ENCODE measurements around the gene SHISA6. TPM values are rescaled to one million over a fixed set of nuclear protein-coding genes. Genes with fewer than 3 reads are reported as not detected.

The SHISA6 gene
- not detected in 2 replicates for total RNA-seq (2014; rRNA removed; shearing (Covaris generic))

DNA sequence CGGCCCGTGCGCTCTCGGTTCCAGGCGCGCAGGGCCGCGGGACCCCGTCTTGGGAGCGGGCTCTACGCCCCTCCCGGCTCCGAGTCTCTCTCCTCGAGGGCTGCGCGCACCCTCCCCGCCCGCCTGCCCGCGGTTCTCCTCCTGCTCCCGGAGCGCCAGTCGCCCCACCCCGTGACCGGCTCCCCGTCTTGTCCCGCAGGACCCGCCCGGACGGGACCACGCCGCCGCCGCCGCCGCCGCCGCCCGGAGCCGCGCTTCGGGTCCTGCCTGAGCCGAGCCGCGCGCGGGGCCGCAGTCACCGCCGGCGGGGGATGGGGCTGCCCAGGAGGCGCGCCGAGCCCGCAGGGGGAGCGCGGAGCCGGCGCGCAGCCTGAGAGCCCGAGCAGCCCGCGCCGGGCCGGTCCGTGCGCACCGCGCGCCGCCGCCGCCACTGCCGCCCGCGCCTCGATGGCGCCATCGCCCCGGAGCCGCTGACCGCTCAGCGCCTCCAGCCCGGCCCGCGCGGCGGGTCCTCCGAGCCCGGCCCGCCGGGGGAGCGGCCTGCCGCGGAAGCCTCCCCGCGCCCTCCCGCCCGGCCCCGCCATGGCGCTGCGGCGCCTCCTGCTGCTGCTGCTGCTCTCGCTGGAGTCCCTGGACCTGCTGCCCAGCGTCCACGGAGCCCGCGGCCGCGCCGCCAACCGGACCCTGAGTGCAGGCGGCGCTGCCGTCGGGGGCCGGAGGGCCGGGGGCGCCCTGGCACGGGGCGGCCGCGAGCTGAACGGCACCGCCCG is at the start of gene SHISA6:
SHISA6 (plus strand) TSS at position 373 of the 770 bp plus-strand sequence.
- DNase-seq (ENCODE audit: low read depth) = no peak

DNA sequence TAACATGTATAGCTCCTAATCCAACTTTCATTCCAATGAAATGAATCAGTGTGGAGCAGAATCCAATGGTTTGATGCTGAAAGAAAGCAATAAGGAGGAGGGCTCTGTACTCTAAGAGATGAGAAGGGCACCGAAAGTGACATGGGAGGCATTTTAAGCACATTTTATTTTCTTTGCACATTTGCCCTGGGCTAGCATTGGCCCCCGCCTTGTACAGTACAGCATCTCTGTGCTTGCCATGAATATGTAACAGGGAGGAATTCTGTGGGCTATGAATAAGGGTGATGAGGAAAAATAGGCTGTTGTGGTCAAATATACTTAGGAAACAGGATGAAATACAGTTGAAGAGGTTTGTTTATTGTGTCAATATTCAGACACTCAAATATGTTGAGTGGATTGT is 45.2 kb upstream of the SHISA6 start:
- no peak for DNase-seq (ENCODE audit: low read depth)

DNA sequence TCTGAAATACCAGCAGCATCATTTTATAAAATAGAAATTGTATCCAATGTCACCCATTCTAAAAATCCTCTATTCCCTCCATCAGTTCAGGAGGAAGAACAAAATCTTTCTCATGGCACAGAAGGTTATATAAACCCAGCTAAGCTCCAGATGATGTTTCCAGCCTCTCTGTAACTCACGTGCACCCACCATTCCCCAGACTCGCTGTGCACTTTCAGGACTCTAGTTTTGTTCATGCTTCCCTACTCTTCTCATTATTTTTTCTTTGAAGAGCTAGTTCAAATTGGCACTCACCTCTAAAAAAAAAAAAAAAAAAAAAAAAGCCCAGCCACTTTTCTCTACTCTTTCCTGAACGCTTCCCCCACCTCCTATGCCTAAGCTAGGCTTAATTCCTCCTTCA is 36.0 kb upstream of the SHISA6 start:
- no peak for DNase-seq (ENCODE audit: low read depth)

DNA sequence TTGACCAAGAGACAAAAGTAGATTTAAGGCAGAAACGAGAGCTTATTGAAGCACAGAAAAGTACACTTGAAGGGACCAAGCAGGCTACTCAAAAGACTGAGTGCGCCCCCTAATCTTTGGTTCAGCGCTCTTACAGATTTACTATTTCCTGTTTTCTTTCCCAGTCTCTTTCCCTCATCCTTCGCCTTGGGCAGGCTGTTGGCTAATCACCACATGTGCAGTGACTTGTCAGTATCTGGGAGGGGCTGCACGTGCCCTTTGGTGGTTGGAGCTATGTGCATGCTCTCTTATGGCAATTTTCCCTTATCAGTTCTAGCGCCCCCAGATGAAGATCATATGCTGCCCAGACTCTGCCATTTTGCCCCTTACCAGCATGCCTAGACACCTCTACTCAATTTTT is 35.4 kb upstream of the SHISA6 start:
- DNase-seq (ENCODE audit: low read depth) = no peak

DNA sequence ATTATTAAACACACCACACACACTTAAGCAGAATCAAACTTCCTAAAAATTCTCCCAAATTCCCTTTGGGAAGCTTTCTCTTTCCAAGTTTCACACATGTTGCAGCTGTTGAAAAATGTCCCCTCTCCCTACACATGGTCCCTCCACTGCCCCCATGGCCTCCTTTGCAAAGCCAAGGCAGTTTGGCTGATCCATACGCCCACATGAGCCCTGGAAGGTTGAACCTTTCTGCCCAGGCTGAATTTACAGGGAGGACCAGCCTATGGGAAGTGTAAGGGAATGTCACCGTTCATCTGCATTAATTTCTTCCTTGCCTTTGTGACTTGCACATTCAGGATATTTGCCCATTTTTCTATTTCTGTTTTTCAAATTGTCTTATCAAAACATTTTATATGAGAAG is 31.1 kb upstream of the SHISA6 start:
- no peak for DNase-seq (ENCODE audit: low read depth)

DNA sequence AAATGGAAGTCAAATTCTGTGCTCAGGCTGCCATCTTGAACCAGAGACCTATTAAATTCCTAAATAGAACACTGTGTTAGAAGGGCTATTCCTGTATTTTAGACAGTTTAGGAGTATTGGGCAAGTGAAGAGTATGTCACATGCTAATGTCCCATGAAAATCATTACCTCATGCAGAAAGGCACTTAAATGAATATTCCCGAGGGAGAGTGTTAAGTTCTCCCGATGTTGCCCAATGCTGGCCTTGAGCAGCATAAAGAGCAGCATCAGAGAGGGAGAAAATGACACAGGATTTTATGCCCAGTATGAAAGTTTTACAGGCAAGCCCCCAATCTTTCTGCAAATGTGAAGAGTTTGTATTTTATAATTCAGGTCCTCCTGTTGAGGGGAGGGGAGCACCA is 28.2 kb upstream of the SHISA6 start:
- no peak for DNase-seq (ENCODE audit: low read depth)

DNA sequence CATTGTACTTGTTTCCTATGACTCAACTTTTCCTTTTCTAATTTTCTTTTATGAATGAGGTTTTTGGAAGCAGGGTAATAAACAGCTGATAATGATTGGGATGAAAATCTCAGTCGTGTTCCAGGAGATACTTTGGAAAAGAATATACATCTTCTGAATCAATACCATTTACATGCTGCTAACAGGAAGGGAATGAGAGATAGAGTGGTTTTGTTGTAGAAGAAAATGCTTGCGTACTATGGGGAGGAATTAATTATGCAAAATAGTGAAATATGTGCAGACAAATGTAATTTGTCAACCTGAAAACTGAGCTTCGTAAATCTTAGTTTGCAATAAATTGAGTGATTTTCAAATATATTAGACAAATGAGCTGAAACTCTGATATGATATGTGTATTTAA is 24.0 kb upstream of the SHISA6 start:
- DNase-seq (ENCODE audit: low read depth) = no peak

DNA sequence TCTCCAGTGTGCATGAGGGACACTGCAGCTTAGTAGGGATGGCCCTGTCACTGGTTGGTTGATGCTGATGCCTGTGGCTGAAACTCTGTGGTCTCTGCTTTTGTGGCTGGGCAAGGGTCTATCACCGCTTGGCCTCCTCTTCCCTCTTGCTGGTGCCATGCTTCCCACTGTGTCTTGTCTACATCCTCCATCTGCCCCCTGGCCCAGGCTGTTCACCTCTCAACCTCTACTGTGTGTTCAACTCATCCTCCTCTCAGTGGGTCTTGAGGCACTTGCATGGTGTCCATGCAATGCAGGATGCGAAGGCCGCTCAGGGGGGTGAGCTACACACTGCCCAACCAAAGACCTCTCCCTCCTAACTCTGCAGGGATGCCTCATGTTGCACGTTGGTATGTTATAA is 19.8 kb upstream of the SHISA6 start:
- no peak for DNase-seq (ENCODE audit: low read depth)

DNA sequence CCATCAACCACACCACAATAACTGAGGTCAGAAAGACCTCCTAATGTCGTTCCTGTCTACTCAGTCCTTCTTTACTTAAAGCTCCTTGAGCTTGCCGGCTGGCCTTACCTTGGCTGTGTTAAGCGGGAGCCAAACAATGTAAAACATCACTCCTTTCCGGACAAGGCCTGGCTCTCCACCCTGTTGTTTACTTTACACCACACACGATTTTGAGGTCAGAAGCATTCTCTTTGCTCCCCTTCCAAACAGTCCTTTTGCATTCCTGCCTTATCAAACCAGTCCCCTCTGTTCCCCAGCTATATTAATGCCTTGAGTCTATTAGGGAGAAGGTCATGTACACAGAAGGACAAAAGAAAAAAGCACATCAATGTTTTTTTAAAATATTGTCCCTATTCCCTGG is 19.3 kb upstream of the SHISA6 start:
- no peak for DNase-seq (ENCODE audit: low read depth)

DNA sequence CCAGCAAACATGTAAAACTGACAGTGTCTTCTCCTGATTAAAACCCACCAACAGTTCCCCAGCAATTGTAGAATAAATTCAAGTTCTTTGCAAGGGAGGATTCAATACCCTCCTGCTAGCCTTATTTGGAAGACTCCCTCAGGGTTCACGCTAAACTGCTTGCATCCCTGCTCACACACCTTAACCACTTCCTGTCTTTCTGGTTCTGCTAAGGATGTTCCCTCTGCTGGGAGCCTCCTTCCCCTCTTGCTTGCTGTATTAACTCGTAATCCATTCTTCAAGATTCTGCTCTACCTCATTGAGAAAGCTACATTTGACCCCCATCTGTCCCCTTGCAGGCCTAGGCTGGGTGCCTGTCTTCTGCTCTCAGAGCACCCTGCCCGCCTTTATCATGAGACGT is 2.3 kb upstream of the SHISA6 start:
- no peak for DNase-seq (ENCODE audit: low read depth)

DNA sequence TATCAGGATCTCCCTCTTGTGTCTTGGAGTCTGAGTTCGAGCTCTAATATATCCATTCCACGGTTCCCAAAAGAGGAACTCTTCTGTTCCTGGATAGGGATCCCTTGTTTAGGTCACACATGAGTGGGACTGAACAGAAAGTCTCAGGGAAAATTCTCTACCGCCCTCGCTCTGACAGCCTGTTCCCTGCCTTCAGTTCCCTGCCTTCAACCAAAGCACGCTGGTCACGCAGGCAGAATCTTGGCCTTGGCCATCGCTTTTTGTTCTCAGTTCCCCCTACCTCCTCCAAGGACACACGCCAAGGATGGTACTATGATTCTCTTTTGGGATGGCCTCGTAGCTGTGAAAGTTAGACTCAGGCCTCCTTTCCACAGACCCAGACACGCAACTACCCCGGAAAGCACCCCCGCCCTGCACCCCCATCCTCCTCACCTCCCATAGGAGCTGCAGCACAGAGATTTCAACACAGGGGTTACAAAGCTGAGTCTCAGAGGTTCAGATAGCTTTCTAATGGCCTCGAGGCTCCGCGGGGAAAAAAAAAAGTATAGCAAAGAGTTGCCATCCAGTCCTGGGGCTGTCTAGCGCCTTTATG is 1.5 kb upstream of the SHISA6 start:
- no peak for DNase-seq (ENCODE audit: low read depth)

DNA sequence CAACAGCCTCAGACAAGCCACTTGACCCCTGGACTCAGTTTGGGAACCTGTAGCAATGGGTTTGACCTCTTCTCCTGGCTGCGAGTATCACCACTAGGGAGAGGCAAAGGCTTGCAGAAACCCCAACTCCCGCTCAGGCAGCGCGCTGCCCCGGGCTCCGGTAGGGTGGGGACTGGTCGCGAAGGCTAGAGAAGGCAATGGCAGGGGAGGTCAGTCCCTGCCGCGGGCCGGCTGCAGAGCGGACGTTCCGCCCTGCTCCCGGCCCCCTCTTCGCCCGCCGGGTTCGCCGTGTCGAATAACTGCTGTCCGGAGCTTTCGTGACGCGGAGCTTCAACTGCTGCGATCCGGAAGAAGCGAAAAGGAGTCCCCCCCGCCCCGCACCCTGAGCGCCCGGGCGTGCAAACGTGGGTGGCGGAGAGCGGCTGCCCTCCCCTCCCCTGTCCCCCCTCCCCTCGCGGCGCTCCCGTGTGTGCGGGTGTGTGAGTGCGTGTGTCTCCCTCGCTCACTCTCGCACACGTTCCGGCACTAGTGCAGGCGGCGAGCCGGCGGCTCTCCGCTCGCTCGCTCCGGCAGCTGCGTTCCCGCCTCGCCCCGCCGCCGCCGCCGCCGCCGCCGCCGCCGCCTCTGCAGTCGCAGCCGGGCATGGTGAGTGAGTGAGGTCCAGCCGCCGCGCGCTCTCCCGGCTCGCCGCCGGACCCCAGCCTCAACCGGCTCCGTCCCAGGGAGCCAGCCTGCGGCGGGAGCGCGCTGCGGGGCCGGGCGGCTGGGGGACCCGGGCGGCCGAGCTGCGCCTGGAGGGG is 772 bp upstream of the SHISA6 start:
- DNase-seq (ENCODE audit: low read depth) = no peak

DNA sequence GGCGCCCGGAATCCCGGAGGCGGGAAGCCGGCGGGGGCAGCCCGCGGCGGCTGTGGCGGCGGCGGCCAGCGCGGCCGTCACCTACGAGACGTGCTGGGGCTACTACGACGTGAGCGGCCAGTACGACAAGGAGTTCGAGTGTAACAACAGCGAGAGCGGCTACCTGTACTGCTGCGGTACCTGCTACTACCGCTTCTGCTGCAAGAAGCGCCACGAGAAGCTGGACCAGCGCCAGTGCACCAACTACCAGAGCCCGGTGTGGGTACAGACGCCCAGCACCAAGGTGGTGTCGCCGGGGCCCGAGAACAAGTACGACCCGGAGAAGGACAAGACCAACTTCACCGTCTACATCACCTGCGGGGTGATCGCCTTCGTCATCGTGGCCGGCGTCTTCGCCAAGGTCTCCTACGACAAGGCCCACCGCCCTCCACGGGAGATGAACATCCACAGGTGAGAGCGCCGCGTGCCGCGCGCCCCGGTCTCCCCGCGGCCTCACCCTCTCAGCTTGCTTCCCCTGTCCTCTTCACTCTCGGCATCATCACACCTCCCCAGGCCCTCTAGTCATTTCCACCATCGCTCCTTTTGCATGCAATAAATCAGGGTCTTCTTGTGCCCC is 706 bp downstream of the SHISA6 start:
- DNase-seq (ENCODE audit: low read depth) = no peak

DNA sequence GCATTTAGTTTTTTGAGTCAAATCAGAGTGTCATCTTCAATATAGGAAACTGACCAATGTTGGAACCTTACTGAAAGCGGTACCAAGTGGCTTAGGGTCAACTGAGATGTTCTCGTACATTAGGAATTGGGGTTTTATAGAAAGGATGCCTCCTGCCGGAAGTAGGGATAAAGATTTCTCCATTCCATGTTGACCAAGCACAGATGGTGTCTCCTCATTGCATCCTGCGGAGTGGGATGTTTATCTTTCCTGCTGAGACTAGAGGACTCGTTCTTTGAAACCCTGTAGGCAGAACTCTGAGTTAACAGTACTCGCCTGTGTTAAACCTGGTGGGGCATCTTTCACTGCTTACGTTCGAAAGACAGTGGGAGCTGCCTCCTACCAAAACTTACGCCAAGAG is 1.4 kb downstream of the SHISA6 start:
- DNase-seq (ENCODE audit: low read depth) = no peak

DNA sequence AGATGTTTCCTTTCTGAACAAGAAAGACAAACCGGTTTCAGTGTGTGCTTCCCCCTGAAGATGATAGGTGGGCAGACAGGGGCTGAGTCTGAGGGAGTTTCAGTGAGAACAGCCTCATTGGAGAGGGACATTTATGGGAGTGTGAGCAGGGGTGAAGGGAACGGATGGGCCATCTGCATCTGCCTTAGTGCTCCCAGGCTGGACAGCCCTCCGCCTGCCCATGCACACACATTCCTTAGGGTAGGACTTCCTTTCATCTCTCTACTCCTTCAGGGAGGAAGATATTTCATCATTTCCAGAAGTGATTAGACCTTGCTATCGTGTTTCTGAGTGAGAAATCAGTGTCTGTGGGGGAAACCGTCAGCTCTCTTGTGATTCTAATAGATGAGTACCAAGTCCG is 3.8 kb downstream of the SHISA6 start:
- DNase-seq (ENCODE audit: low read depth) = no peak

DNA sequence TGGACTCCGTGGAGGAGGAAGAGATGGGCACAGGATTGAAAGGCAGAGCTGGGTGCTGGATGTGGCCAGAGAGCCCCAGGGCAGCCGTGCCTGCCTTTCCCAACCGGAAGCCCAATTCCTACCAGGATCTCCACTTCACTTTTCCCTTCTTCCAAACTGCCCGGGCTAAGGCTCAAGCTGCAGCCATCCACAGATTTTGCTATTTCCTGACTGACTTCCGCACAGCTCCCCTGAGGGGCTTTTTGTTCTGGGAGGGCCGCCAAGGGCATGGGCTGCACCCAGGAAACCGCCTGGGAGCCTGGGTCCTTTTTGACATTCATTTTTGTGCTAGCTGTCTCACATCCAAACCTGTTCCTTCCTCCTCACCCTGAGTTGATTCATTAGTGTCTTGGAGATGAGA is 4.2 kb downstream of the SHISA6 start:
- DNase-seq (ENCODE audit: low read depth) = no peak

DNA sequence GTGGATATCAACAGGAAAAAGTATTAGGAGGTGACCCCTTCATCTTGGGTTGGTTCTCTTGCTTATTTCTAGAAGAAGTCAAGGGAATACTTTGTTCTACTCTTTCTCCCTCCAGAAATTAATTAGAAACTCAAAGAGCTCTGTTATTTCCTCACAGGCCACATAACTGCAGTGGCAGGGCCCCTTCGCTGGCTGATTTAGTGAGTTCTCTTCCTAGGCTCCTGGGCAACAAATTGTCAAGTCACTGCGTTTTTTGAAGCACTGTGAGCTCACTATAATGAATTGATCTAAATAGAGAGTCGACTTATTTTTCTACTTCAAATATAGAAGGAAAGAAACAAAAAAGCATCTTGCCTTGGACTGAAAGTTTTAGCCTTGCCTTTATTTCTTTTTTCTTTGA is 4.8 kb downstream of the SHISA6 start:
- no peak for DNase-seq (ENCODE audit: low read depth)

DNA sequence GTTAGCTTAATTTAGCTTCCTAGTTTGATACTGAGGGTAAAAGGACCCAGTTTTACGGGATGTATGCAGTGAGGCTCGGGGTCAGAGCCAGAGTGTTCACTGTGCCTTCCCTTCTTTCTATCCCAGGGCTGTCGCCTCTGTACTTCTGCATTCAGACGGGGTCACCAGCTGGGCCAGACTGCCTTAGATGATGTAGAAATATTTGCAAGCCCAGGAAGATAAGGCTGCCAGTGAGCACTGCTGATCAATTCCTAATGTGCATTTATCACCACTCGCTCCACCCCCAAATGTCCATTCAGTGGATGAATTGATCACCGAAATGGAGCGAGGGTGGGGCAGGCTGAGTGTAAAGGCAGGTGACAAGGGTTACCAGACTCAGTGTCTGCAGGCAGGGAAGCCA is 9.1 kb downstream of the SHISA6 start:
- no peak for DNase-seq (ENCODE audit: low read depth)

DNA sequence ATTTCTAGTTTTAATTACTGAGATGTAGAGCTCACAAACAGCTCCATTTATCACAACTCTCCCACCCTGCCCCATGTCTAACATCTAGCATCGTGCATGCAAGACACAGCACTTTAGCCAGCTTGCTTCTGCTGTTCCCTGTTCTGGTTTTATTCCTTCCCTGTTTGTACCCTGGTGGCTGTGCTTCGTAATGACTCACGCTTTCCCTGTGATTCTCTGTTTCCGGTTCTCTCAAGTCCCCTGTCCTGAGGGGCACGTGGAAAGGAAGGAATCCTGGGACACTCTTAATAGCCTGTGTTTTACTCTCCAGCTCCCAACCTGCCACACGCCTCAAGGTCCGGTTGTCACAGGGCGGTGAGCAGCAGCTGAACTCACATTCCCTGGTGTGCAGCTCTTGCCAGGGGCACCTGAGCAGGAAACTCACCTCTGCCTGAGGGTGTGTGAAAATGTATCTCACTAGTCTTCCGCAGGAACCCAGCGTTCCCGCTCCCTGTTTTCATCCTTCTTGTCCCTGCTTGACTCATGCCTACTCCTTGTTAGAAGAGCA is 10.6 kb downstream of the SHISA6 start:
- peak; percentile 1 for DNase-seq (ENCODE audit: low read depth)

DNA sequence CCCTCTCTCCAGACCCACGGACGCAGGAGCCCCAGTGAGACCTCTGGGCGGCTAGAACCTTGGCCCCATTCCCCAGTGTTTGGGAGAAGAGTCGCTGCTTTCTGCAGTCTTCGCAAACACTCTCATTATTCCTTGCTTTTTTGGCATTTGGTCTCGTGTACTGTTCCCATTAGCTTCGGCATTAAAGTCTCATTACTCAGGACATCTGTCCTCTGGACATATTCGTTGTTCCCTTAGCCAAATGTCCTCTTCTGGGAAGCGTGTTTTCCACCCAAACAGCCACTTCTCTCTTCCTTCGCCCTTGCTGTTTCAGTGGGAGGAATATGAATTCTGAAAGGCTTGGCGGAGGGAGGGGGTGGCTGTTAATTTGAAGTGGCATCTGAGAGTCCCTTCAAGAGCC is 11.1 kb downstream of the SHISA6 start:
- no peak for DNase-seq (ENCODE audit: low read depth)

DNA sequence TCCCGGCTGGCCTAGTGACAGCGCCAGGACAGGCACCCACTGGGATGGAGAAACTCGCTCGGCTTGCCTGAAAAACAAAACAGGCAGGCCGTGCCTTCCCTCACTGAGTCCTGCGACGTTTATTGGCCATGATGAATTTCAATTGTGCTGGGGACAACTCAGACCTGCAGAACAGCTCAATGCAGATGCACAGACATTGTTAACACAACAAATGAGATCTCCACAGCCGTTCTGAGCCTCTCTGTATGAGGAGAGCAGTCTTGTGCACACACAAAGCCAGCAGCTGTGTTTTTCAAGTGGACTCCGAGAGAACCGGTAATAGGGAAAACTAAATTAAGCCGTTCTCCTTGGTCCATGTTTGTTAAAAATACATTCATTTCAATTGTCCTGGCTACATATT is 15.9 kb downstream of the SHISA6 start:
- no peak for DNase-seq (ENCODE audit: low read depth)

DNA sequence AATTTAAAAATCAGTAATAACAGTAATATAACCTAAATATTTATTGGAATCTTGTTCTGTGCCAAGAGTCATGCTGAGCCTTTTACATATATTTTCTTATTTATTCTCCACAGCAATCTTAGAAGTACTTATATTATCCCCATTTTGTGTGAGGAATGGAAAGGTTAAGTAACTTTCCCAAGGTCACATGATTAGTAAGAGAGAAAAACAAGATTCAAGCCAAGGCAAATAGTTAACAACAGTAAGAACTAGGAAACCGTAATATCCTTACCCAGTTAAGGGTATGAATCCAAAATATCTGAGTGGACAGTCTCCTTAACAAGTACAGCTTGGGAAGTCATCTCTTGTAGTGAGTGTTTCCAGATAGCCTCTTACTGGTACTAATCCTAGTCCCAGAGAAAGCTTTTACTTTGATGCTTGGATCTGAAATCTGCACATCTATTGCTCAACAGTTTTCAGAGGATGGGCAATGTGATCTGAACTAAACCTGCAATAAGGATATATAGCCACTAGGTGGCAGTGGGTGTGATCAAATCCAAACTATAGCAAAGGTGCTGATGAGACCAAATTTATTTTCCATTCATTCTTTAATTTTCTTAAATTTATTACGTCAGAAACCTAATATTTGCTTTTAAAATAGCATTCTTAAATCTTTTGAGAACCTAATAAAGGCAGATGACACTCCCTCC is 23.3 kb downstream of the SHISA6 start:
- no peak for DNase-seq (ENCODE audit: low read depth)
